ENCODE data around the gene NSD2. TPM values are rescaled to one million over a fixed set of nuclear protein-coding genes. Genes with fewer than 3 reads are reported as not detected.

Gene NSD2
- total RNA-seq, 2 donors from 2014 or later = 153 to 208 TPM

- H3K27me3 Mint-ChIP-seq (ENCODE audit: insufficient read depth) = no peaks in the 10 kb centered on the region
- H3K27ac Mint-ChIP-seq = no peak overlapping the region
- peaks cover 52% of the 10 kb centered on the region for H3K36me3 ChIP-seq (ENCODE audit: control insufficient read depth, insufficient read depth, low read length)
- H3K36me3 Mint-ChIP-seq (ENCODE audit: low read depth) = peaks cover 34% of the 10 kb centered on the region
- no peak overlapping the region for H3K9ac ChIP-seq (ENCODE audit: extremely low read depth, low read length, poor library complexity, severe bottlenecking)
- no peak overlapping the region for H3K4me3 ChIP-seq (ENCODE audit: low read length)
- no peaks in the 10 kb centered on the region for H3K4me1 ChIP-seq (ENCODE audit: control insufficient read depth, insufficient read depth, low read length)
- H3K9me3 ChIP-seq (ENCODE audit: control insufficient read depth, low read length) = no peaks in the 10 kb centered on the region
- no peak overlapping the region for H3K27ac ChIP-seq (ENCODE audit: low read depth, low read length)
- no peaks in the 10 kb centered on the region for H3K27me3 ChIP-seq (ENCODE audit: control insufficient read depth, insufficient read depth, low read length, poor library complexity, severe bottlenecking)
- DNase-seq = no peak
- no peaks in the 10 kb centered on the region for H3K9me3 Mint-ChIP-seq
- 91 to 97% methylated on average over 8 to 19 of the region's 19 CpGs for WGBS, 2 experiments (ENCODE audit: insufficient coverage in 1 of 2, insufficient read length in 1 of 2)
- H3K4me3 Mint-ChIP-seq = no peak overlapping the region
- TF ChIP-seq CTCF (conservative IDR thresholded peaks at IDR 0.05) = no peak
- no peaks in the 10 kb centered on the region for H3K4me1 Mint-ChIP-seq
These were observed 116.1 kb downstream of the NSD2 start for GRCh38 chr4:1987296-1987695.

- no peaks in the 10 kb centered on the region for H3K4me1 Mint-ChIP-seq
- no peaks in the 10 kb centered on the region for H3K9me3 Mint-ChIP-seq
- 93 to 96% methylated on average over 25 to 26 of the region's 26 CpGs for WGBS, 2 experiments (ENCODE audit: insufficient coverage in 1 of 2, insufficient read length in 1 of 2)
- Histone ChIP-seq H3K9me3 (ENCODE audit: control insufficient read depth, low read length) (no peaks in the 10 kb centered on the region), H3K27ac (ENCODE audit: low read depth, low read length) (no peak overlapping the region), H3K9ac (ENCODE audit: extremely low read depth, low read length, poor library complexity, severe bottlenecking) (no peak overlapping the region), H3K4me3 (ENCODE audit: low read length) (no peak overlapping the region), H3K36me3 (ENCODE audit: control insufficient read depth, insufficient read depth, low read length) (peaks cover 48% of the 10 kb centered on the region), H3K4me1 (ENCODE audit: control insufficient read depth, insufficient read depth, low read length) (no peaks in the 10 kb centered on the region), H3K27me3 (ENCODE audit: control insufficient read depth, insufficient read depth, low read length, poor library complexity, severe bottlenecking) (no peaks in the 10 kb centered on the region)
- no peak overlapping the region for H3K4me3 Mint-ChIP-seq
- H3K36me3 Mint-ChIP-seq (ENCODE audit: low read depth) = peaks cover 32% of the 10 kb centered on the region
- no peaks in the 10 kb centered on the region for H3K27me3 Mint-ChIP-seq (ENCODE audit: insufficient read depth)
- no peak overlapping the region for H3K27ac Mint-ChIP-seq
- no peak for DNase-seq
- TF ChIP-seq CTCF (conservative IDR thresholded peaks at IDR 0.05) = no peak
These were observed 116.6 kb downstream of the NSD2 start for GRCh38 chr4:1987721-1988326.

GRCh38 chr4:1988327-1988724 lies 117.1 kb downstream of the NSD2 start:
- Histone ChIP-seq H3K9ac (ENCODE audit: extremely low read depth, low read length, poor library complexity, severe bottlenecking) (no peak overlapping the region), H3K36me3 (ENCODE audit: control insufficient read depth, insufficient read depth, low read length) (peaks cover 43% of the 10 kb centered on the region), H3K27ac (ENCODE audit: low read depth, low read length) (no peak overlapping the region), H3K9me3 (ENCODE audit: control insufficient read depth, low read length) (no peaks in the 10 kb centered on the region), H3K4me1 (ENCODE audit: control insufficient read depth, insufficient read depth, low read length) (no peaks in the 10 kb centered on the region), H3K4me3 (ENCODE audit: low read length) (no peak overlapping the region), H3K27me3 (ENCODE audit: control insufficient read depth, insufficient read depth, low read length, poor library complexity, severe bottlenecking) (no peaks in the 10 kb centered on the region)
- Mint-ChIP-seq H3K27me3 (ENCODE audit: insufficient read depth) (no peaks in the 10 kb centered on the region), H3K36me3 (ENCODE audit: low read depth) (peaks cover 32% of the 10 kb centered on the region), H3K9me3 (no peaks in the 10 kb centered on the region), H3K4me3 (no peak overlapping the region), H3K4me1 (no peaks in the 10 kb centered on the region), H3K27ac (no peak overlapping the region)
- no peak for DNase-seq
- 96 to 98% methylated on average over 9 to 11 of the region's 12 CpGs for WGBS, 2 experiments (ENCODE audit: insufficient coverage in 1 of 2, insufficient read length in 1 of 2)
- no peak for TF ChIP-seq CTCF (conservative IDR thresholded peaks at IDR 0.05)
